ENCODE measurements around the gene KRT76.

Gene KRT76

DNA sequence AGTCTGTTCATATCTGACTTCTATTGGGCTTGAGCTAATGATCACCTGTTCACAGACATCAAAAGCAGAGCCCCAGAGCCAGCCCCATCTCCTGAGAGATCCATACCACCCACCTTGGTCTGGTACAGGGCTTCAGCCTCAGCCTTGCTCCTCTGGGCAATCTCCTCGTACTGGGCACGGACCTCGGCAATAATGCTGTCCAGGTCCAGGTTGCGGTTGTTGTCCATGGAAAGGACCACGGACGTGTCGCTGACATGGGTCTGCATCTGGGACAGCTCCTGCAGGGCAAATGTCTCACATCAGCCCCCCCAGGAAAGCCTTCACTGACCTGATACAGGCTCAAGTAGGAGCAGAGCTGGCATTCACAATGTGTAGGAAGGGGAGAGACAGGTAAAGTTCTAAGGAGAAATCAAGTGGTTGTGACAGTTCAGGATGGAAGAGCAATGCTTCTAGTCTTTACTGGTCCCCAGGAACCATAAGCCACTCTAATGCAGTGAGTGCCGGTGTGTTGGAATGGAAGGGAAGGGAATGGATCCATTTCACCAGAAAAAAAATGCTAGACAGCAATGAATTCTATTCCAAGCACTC lies 31.5 kb upstream of the KRT76 start:
- TF ChIP-seq, protein P1, sequence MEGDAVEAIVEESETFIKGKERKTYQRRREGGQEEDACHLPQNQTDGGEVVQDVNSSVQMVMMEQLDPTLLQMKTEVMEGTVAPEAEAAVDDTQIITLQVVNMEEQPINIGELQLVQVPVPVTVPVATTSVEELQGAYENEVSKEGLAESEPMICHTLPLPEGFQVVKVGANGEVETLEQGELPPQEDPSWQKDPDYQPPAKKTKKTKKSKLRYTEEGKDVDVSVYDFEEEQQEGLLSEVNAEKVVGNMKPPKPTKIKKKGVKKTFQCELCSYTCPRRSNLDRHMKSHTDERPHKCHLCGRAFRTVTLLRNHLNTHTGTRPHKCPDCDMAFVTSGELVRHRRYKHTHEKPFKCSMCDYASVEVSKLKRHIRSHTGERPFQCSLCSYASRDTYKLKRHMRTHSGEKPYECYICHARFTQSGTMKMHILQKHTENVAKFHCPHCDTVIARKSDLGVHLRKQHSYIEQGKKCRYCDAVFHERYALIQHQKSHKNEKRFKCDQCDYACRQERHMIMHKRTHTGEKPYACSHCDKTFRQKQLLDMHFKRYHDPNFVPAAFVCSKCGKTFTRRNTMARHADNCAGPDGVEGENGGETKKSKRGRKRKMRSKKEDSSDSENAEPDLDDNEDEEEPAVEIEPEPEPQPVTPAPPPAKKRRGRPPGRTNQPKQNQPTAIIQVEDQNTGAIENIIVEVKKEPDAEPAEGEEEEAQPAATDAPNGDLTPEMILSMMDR (IDR thresholded peaks at IDR 0.05; ENCODE audit: control insufficient read depth, extremely low read depth, insufficient read depth) = no peak
- H3K4me3 ChIP-seq (ENCODE audit: low read depth, low read length) = no peak overlapping the region

DNA sequence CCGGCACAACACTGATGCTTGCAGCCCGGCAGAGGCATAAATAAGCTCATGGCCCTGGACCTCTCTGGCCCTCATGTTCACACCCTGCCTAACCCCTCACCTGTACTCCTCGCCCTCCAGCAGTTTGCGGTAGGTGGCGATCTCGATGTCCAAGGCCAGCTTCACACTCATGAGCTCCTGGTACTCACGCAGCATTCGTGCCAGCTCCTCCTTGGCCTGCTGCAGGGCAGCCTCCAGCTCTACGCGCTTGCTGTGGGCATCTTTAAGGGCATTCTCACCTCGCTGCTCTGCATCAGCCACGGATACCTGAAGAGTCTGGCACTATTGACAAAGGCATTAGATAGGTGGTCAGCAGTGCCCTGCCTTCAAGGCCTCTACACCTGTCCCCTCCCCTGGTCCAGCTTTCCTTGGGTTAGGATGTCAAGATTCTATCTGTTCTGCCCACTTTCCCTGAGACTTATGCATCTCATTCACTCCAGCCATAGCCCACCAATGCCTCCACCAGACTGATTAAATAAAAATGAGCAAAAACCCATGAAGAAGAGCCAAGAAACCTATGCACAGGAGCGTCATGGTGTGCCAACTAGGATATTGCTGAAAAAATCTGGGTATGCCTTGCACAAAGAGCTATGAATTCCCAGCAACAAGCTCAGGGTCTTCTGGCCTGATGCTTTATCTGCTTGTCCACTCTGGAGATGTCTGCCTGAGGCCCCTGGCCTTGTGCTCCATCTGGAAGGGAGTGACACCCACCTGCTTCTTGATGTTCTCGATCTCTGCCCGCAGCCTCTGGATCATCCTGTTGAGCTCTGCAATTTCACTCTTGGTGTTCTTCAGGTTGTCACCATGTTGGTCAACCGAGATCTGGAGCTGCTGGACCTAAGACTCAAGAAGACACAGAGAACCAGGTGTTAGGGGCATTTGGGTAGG lies 30.7 kb upstream of the KRT76 start:
- no peak overlapping the region for H3K4me3 ChIP-seq (ENCODE audit: low read depth, low read length)
- TF ChIP-seq, protein P1 (IDR thresholded peaks at IDR 0.05; ENCODE audit: control insufficient read depth, extremely low read depth, insufficient read depth) = no peak
- DNase-seq (ENCODE audit: low read depth) = no peak

More for the DNA sequence above, 31.5 kb upstream of the KRT76 start:
- no peak for DNase-seq (ENCODE audit: low read depth)

DNA sequence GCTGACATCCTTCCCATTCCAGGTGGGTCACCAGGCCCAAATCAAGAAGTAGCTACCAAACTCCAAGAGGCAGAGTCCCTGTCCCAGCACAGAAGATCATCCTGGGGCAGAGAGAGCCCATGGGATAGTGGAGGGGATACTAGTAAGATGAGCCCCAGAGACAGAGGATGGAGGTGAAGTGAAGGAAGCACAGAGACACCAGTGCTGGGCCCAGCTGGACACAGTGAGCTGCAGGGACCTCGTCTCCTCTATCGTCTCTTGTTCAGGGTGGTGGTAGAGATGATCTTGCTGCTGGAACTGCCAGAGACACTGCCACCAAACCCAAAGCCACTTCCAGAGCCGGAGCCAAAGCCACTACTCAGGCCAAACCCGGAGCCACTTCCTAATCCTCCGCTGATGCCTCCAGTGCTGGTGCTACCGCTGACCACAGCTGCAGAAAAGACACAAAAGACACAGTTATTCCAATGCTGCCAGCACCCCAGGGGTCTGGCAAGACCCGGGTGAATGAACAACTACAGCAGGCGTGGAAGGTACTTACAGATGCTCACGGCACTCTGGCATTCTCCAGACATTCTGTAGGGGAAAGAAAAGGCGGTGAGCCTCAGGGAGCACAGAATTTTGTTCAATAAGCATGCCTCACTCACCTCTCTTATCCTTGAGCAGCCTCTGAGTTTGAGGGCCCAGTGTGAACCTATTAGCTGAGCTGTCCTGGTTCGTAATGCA lies 29.8 kb upstream of the KRT76 start:
- TF ChIP-seq, protein P1 (IDR thresholded peaks at IDR 0.05; ENCODE audit: control insufficient read depth, extremely low read depth, insufficient read depth) = no peak
- DNase-seq (ENCODE audit: low read depth) = no peak
- no peak overlapping the region for H3K4me3 ChIP-seq (ENCODE audit: low read depth, low read length)

DNA sequence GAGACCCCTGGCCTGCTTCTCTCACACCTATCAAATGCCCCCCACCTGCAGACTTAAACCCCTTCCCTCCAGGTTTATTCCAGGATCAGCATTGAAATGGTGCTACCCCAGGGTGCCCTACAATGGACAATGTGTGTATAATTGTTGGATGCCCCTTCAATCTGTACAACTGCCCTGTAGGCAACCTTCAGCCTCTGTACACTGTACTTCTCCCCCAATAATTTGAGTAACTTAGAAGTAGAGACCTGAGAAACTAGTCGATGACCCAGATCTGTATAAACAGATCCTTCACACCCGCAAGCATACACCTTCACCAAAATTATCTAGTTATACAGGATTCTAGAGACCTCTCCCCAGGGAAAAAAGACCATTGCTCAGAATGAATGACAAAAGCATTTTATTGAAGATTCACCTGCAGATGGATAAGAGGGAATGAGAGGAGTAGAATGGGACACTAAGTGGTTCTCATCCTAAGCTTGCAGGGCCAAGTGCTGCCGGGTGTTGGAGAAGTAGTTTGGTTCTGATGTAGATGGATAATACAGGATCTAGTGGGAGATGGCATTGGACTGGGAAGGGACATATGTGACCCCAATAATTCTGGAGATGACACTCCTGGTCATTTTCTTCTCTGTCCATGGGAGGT lies 29.1 kb upstream of the KRT76 start:
- DNase-seq (ENCODE audit: low read depth) = no peak
- TF ChIP-seq, protein P1 (IDR thresholded peaks at IDR 0.05; ENCODE audit: control insufficient read depth, extremely low read depth, insufficient read depth) = no peak
- H3K4me3 ChIP-seq (ENCODE audit: low read depth, low read length) = no peak overlapping the region

DNA sequence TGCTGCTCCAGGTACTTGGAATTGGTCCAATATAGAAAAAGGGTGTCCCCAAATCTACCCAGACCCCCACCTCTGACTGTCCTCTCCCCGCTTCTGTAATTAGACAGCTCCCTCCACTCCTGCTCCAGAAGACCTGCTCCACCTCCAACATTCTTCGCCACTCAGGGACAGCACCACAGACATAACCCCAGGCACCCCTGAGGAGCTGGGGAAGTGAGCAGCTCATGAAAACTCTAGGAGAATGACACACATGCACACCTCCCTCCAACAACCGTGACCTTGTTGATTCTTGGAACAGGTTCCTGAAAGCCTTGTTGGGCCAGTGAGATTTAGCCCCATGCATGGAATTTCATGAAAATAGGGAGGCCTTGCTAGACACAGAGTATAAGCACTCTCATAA lies 28.6 kb upstream of the KRT76 start:
- no peak for DNase-seq (ENCODE audit: low read depth)
- H3K4me3 ChIP-seq (ENCODE audit: low read depth, low read length) = no peak overlapping the region

DNA sequence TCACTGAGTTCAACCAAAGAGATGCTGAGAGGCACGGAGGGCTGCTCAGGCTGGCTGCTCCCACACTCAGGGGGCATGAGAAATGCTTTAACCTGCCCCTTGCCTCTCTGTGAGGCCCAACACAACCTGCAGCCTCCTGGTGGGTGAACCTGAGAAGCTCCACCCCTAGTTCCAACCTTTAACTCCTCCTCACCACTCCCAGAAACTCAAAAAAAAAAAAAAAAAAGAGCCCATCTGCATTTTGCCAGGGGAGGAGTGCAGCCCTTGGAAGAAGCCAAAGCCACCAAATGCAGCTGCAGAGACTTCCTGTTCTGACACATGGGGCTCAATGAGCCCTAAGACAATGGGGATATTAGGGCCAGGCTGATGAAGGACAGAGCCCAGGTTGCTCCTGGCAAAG lies 27.9 kb upstream of the KRT76 start:
- TF ChIP-seq, protein P1 (IDR thresholded peaks at IDR 0.05; ENCODE audit: control insufficient read depth, extremely low read depth, insufficient read depth) = no peak
- no peak overlapping the region for H3K4me3 ChIP-seq (ENCODE audit: low read depth, low read length)
- no peak for DNase-seq (ENCODE audit: low read depth)

More for the DNA sequence above, 28.6 kb upstream of the KRT76 start:
- TF ChIP-seq, protein P1 (IDR thresholded peaks at IDR 0.05; ENCODE audit: control insufficient read depth, extremely low read depth, insufficient read depth) = no peak
